ENCODE results near the gene LAGE3.
"Not testable (repeated sequence)": the region's sequence is repeated elsewhere in the genome, so short reads cannot be mapped to it uniquely, and the experiment has no call there.

LAGE3 gene

DNA sequence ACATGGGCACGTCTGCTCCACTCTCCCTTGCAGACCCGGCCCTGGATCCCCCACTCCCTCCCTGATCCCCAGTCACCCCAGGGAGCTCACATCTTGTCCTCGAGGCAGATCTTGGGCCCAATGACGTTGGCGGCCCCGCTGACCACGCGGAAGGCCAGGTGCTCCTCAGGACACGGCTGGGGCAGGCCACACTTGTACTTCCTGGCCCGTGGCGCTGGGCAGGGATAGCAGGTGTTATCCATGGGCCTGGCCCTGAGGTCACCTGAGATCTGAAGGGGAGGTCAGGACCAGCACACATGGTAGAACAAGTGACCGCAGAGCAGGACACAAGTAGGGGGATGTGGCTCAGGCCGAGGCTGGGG is 29.3 kb upstream of the LAGE3 start:
- H3K4me1 Mint-ChIP-seq = peaks cover 11% of the 10 kb centered on the region
- no peak for DNase-seq (ENCODE audit: low spot score in 2 of 2)
- peaks cover 49% of the 10 kb centered on the region for H3K36me3 Mint-ChIP-seq
- H3K4me3 Mint-ChIP-seq = no peak overlapping the region
- no peaks in the 10 kb centered on the region for H3K9me3 Mint-ChIP-seq
- no peak for ATAC-seq
- no peak overlapping the region for H3K27ac Mint-ChIP-seq

- Mint-ChIP-seq H3K9me3 (no peaks in the 10 kb centered on the region), H3K27ac (no peak overlapping the region), H3K4me3 (no peak overlapping the region), H3K36me3 (peaks cover 49% of the 10 kb centered on the region), H3K4me1 (peaks cover 10% of the 10 kb centered on the region)
- DNase-seq (ENCODE audit: low spot score in 2 of 2) (no peak), ATAC-seq (no peak)
Measured at GRCh38 chrX:154507673-154508383, 28.7 kb upstream of the LAGE3 start.

GRCh38 chrX:154506483-154507332 is 27.6 kb upstream of the LAGE3 start:
- DNase-seq (ENCODE audit: low spot score in 2 of 2) (no peak), ATAC-seq (no peak)
- Mint-ChIP-seq H3K9me3 (no peaks in the 10 kb centered on the region), H3K36me3 (peaks cover 49% of the 10 kb centered on the region), H3K4me1 (peaks cover 10% of the 10 kb centered on the region), H3K4me3 (no peak overlapping the region), H3K27ac (no peak overlapping the region)

GRCh38 chrX:154505734-154506133 is 26.7 kb upstream of the LAGE3 start:
- Mint-ChIP-seq H3K9me3 (no peaks in the 10 kb centered on the region), H3K27ac (no peak overlapping the region), H3K4me3 (no peak overlapping the region), H3K4me1 (peaks cover 10% of the 10 kb centered on the region), H3K36me3 (peaks cover 45% of the 10 kb centered on the region)
- no peak for ATAC-seq
- DNase-seq (ENCODE audit: low spot score in 2 of 2) = no peak

DNA sequence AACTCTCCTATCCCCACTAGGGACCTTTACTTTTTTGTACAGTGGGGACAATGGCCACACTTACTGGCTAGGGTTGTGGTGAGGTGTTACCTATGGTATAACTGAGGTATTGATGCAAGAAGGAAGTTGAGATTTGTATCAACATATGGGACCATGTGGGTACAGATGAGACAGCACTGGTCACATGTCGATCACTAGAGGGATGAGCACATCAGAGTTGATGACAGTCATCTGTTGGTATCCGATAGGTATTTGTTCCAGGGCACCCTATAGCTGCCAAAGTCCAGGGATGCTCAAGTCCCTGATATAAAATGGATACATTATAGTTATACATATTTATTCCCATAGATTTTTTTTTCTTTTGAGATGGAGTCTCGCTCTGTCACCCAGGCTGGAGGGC is 23.9 kb upstream of the LAGE3 start:
- ATAC-seq = peak; percentile 26
- no peak overlapping the region for H3K27ac Mint-ChIP-seq

GRCh38 chrX:154502098-154502497 is 23.0 kb upstream of the LAGE3 start:
- DNase-seq (ENCODE audit: low spot score in 2 of 2) (no peak), ATAC-seq (no peak)
- Mint-ChIP-seq H3K9me3 (no peaks in the 10 kb centered on the region), H3K4me1 (no peaks in the 10 kb centered on the region), H3K27ac (no peak overlapping the region), H3K4me3 (no peak overlapping the region), H3K36me3 (peaks cover 16% of the 10 kb centered on the region)

More for the DNA sequence above, 23.9 kb upstream of the LAGE3 start:
- Mint-ChIP-seq H3K36me3 (peaks cover 21% of the 10 kb centered on the region), H3K4me3 (no peak overlapping the region), H3K9me3 (no peaks in the 10 kb centered on the region), H3K4me1 (no peaks in the 10 kb centered on the region)
- no peak for DNase-seq (ENCODE audit: low spot score in 2 of 2)

GRCh38 chrX:154501423-154501822 is 22.3 kb upstream of the LAGE3 start:
- not testable (repeated sequence) for DNase-seq (ENCODE audit: low spot score in 2 of 2); H3K4me1 Mint-ChIP-seq; H3K9me3 Mint-ChIP-seq; H3K4me3 Mint-ChIP-seq; ATAC-seq; H3K27ac Mint-ChIP-seq
- H3K36me3 Mint-ChIP-seq = peaks cover 16% of the 10 kb centered on the region

GRCh38 chrX:154496591-154497137 is 17.6 kb upstream of the LAGE3 start:
- DNase-seq (ENCODE audit: low spot score in 2 of 2); H3K4me3 Mint-ChIP-seq; ATAC-seq; H3K4me1 Mint-ChIP-seq; H3K36me3 Mint-ChIP-seq; H3K27ac Mint-ChIP-seq; H3K9me3 Mint-ChIP-seq: not testable (repeated sequence)

DNA sequence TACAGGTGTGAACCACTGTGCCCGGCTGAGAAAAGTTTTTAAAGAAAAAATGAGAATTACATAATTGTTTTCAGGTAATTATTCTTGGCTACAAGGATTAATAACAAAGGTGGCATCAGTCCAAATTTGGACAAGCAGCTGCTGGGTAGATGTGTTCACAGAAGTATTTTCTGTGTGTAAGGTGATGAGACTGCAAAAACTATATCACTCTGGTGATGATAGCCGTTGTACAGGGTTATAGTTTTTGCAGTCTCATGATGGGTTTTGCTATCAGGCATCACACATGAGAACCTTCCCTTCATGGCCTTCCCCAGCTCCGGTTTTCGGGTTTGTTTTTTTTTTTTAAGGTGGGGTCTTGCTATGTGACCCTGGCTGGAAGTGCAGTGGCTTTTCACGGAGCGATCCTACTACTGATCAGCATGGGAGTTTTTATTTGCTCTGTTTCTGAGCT is 16.4 kb upstream of the LAGE3 start:
- peaks cover 9% of the 10 kb centered on the region for H3K4me1 Mint-ChIP-seq
- ATAC-seq (no peak), DNase-seq (ENCODE audit: low spot score in 2 of 2) (no peak)
- H3K36me3 Mint-ChIP-seq = no peaks in the 10 kb centered on the region
- no peak overlapping the region for H3K4me3 Mint-ChIP-seq
- no peak overlapping the region for H3K27ac Mint-ChIP-seq
- no peaks in the 10 kb centered on the region for H3K9me3 Mint-ChIP-seq

- Mint-ChIP-seq H3K4me1 (peaks cover 11% of the 10 kb centered on the region), H3K27ac (no peak overlapping the region), H3K36me3 (no peaks in the 10 kb centered on the region), H3K4me3 (no peak overlapping the region), H3K9me3 (no peaks in the 10 kb centered on the region)
- DNase-seq (ENCODE audit: low spot score in 2 of 2) (no peak), ATAC-seq (no peak)
Measured at GRCh38 chrX:154494715-154495114, 15.6 kb upstream of the LAGE3 start.

- peak within 1 kb of the TSS; percentile 88 for H3K4me3 Mint-ChIP-seq
- peaks cover 30% of the 10 kb centered on the region for H3K4me1 Mint-ChIP-seq
- DNase-seq (ENCODE audit: low spot score in 2 of 2) (peak; percentile 69 to 87), ATAC-seq (peak; percentile 92)
- peaks cover 12% of the 10 kb centered on the region for H3K36me3 Mint-ChIP-seq
- H3K27ac Mint-ChIP-seq = peak within 1 kb of the TSS; percentile 79
- no peaks in the 10 kb centered on the region for H3K9me3 Mint-ChIP-seq
Measured at GRCh38 chrX:154490414-154491083, 11.5 kb upstream of the LAGE3 start, which contains the start of gene SLC10A3. TSS of gene SLC10A3 (minus strand) at chrX:154490629. CDS start at chrX:154488940, 1,689 bp downstream.

DNA sequence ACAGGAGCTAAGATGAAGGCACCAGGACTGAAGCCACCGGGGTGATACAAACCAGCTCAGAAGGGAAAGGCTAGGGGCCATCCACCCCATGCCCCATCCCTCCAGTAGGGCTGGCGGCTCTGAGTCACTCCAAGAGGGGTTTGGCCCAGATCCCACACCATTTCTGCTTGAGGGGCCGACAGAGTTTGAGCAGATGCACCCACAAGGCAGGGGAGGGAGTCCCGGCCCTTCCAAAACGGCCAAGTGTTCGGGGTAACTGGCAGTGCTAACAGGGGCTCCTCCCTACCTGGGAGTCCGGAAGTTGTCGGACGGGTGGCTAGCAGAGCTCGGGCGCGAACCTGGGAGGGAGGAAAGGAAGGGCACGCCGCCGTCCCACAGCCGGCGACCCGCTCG is 10.9 kb upstream of the LAGE3 start:
- Mint-ChIP-seq H3K4me3 (peak overlapping the region; percentile 88), H3K9me3 (no peaks in the 10 kb centered on the region), H3K36me3 (peaks cover 12% of the 10 kb centered on the region), H3K4me1 (peaks cover 30% of the 10 kb centered on the region), H3K27ac (peak overlapping the region; percentile 79)
- DNase-seq (ENCODE audit: low spot score in 2 of 2) = peak; percentile 12 to 69
- ATAC-seq = peak; percentile 40

DNA sequence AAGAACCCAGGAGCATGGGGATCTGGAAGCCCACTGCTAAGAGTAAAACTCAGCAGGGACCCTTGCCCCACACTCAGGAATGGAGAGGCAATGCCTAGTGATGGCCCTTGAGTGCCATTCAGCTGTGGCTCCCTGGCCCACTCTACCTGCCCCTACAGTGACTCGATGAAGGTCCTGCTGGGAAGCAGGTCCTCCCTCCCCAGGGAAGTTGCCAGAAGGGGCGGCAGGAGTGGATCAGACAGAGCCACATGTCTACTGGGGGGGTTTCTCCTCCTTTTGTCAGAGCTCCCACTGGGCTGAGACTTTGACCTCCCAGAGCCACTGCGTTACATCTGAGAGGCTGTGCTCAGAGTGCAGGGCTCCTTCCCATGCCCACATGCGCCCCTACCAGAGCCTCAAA is 10.1 kb upstream of the LAGE3 start:
- Mint-ChIP-seq H3K9me3 (no peaks in the 10 kb centered on the region), H3K4me1 (peaks cover 30% of the 10 kb centered on the region), H3K36me3 (peaks cover 20% of the 10 kb centered on the region), H3K27ac (peak overlapping the region; percentile 79), H3K4me3 (peak overlapping the region; percentile 88)
- ATAC-seq (no peak), DNase-seq (ENCODE audit: low spot score in 2 of 2) (no peak)

DNA sequence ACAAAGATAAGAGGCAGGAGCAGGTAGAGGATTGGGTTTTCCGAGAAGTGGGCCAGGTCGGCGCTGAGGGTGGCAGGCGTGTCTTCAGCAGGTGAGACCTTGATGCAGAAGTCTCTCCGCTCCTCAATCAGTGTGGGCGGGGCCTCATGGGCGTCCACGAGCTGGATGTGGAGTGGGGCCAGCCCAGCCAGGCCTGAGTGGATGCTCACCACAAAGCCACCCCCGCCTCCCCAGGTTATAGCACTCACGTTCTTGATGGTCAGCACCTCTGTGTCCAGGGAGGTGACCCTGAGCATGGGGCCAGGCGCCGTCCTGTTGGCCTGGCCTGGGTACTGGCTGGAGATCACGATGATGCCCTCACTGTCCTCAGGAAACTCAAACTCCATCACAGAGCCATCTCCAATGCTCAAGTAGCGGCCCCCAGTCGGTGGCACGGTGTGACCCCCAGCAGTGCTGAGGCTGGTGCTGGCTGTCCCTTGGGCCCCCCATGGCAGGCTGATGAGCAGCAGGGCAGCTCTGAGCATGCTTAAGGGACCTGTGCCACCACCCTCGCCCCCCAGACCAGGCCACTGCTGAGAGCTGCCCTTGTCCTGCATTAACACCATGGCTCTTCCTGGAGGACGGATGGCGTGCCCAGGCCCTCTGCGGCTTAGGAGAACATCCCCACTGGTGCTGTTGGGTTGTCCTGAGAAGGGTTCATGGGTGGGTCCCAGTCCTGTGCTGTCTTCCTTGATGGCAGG is 9.4 kb upstream of the LAGE3 start:
- no peak for ATAC-seq
- peaks cover 31% of the 10 kb centered on the region for H3K4me1 Mint-ChIP-seq
- peaks cover 27% of the 10 kb centered on the region for H3K36me3 Mint-ChIP-seq
- peak overlapping the region; percentile 20 for H3K27ac Mint-ChIP-seq
- no peak for DNase-seq (ENCODE audit: low spot score in 2 of 2)
- peak overlapping the region; percentile 88 for H3K4me3 Mint-ChIP-seq
- no peaks in the 10 kb centered on the region for H3K9me3 Mint-ChIP-seq
